ENCODE data around the gene CLTCL1. TPM values are rescaled to one million over a fixed set of nuclear protein-coding genes. Genes with fewer than 3 reads are reported as not detected.

The CLTCL1 gene
- polyA plus RNA-seq, 1 donor (not counting 4 experiments of a cell fraction or from before 2014, with no cell fraction given), result 12.4 TPM

DNA sequence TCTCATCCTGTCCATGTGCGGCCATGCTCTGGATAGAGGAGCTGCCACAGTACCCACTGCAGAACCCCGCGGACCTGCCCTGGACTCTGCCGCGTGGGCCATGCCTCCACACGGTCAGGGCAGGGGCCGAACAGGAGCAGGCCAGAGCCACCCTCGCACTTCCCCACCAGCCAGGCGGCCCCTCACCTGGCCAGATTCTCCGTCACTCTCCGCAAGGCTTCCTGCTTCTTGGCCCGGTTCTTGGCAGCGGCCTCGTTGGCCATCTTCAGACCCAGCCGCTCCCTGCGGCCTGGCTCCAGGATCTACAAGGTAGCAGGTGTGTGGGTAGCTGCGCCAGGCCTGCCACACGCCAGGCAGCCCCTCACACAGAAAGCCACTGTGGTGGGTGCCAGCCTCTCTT lies 156.6 kb downstream of the CLTCL1 start:
- Histone ChIP-seq H2AFZ (ENCODE audit: control insufficient read depth, low read length) (no peak overlapping the region), H3K4me3 (ENCODE audit: control insufficient read depth in 2 of 3, extremely low read depth in 1 of 3, insufficient read depth in 2 of 3, low read depth in 1 of 3, low read length in 3 of 3) (no peak overlapping the region), H3K4me2 (ENCODE audit: control insufficient read depth, extremely low read depth, insufficient read depth, low read depth, low read length) (no peak overlapping the region), H4K20me1 (ENCODE audit: control insufficient read depth, extremely low read depth, insufficient read depth, low read length) (no peaks in the 10 kb centered on the region), H3K27me3 (ENCODE audit: control insufficient read depth, extremely low read depth, insufficient read depth, low read length) (no peaks in the 10 kb centered on the region), H3K36me3 (ENCODE audit: control insufficient read depth in 2 of 2, extremely low read depth in 1 of 2, insufficient read depth in 2 of 2, low read length in 2 of 2) (peaks cover 25 to 39% of the 10 kb centered on the region in 2 experiments), H3K9me1 (ENCODE audit: control insufficient read depth, extremely low read depth, insufficient read depth, low read length) (no peaks in the 10 kb centered on the region), H3K4me1 (ENCODE audit: control insufficient read depth, extremely low read depth, insufficient read depth, low read length) (peaks cover 7% of the 10 kb centered on the region), H3K9ac (ENCODE audit: control insufficient read depth, extremely low read depth, insufficient read depth, low read length) (no peak overlapping the region), H3K27ac (ENCODE audit: control insufficient read depth, insufficient read depth, low read length) (no peak overlapping the region), H3K79me2 (ENCODE audit: control insufficient read depth, insufficient read depth, low read length) (no peaks in the 10 kb centered on the region), H3K9me3 (ENCODE audit: control insufficient read depth, low read depth, low read length) (no peaks in the 10 kb centered on the region)
- dilution Hi-C loops (cut with MboI; ENCODE audit: extremely low pct_ligation_motif_present, low sequenced_read_pairs), result no loop called here
- no peak for DNase-seq (ENCODE audit: low read depth, low spot score)
- TF ChIP-seq, protein P1, sequence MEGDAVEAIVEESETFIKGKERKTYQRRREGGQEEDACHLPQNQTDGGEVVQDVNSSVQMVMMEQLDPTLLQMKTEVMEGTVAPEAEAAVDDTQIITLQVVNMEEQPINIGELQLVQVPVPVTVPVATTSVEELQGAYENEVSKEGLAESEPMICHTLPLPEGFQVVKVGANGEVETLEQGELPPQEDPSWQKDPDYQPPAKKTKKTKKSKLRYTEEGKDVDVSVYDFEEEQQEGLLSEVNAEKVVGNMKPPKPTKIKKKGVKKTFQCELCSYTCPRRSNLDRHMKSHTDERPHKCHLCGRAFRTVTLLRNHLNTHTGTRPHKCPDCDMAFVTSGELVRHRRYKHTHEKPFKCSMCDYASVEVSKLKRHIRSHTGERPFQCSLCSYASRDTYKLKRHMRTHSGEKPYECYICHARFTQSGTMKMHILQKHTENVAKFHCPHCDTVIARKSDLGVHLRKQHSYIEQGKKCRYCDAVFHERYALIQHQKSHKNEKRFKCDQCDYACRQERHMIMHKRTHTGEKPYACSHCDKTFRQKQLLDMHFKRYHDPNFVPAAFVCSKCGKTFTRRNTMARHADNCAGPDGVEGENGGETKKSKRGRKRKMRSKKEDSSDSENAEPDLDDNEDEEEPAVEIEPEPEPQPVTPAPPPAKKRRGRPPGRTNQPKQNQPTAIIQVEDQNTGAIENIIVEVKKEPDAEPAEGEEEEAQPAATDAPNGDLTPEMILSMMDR (optimal IDR thresholded peaks at IDR 0.05 in 1 of 3, IDR thresholded peaks at IDR 0.05 in 1 of 3, conservative IDR thresholded peaks at IDR 0.05 in 1 of 3; ENCODE audit: extremely low read depth in 1 of 3, insufficient read depth in 2 of 3, low read length in 3 of 3), result no peak
- no peak for TF ChIP-seq EZH2 (IDR thresholded peaks at IDR 0.05; ENCODE audit: low read length)
- no peak for FAIRE-seq

DNA sequence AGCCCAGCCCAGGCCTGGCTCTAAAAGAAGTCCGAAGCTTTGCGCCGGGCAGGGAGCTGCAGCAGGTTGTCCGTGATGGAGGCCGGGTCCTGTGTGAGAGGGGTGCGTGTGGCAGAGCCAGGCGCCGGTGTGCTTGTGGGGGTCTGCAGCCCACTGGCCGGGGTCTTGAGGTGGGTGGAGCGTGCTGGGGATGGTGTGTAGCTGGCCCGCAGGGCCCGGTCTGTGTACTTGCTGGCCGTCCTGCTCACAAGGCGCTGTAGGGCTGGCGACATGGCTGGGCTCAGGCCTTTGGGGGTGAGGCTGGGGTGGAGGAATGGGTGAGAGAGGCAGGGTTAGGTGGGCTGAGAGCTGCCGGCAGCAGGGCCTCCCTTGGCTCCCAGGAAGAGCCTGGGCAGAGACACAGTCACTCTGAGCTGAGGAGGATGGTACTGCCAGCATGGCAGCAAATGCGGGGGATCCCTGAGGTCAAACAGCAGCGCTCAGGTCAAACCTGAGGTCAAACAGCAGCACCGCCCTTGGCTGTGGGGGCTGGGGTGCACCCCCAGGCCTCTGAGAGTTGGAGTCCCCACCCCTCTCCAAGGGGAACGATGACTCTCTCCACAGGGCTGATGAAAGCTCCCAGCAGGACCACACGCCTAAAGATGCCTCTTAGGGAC lies 157.2 kb downstream of the CLTCL1 start:
- Histone ChIP-seq H3K9me1 (ENCODE audit: control insufficient read depth, extremely low read depth, insufficient read depth, low read length) (peaks cover under 1% of the 10 kb centered on the region), H4K20me1 (ENCODE audit: control insufficient read depth, extremely low read depth, insufficient read depth, low read length) (no peaks in the 10 kb centered on the region), H3K4me2 (ENCODE audit: control insufficient read depth, extremely low read depth, insufficient read depth, low read depth, low read length) (no peak overlapping the region), H3K79me2 (ENCODE audit: control insufficient read depth, insufficient read depth, low read length) (no peaks in the 10 kb centered on the region), H3K36me3 (ENCODE audit: control insufficient read depth in 2 of 2, extremely low read depth in 1 of 2, insufficient read depth in 2 of 2, low read length in 2 of 2) (peaks cover 20 to 38% of the 10 kb centered on the region in 2 experiments), H3K4me3 (ENCODE audit: control insufficient read depth in 2 of 3, extremely low read depth in 1 of 3, insufficient read depth in 2 of 3, low read depth in 1 of 3, low read length in 3 of 3) (no peak overlapping the region), H3K4me1 (ENCODE audit: control insufficient read depth, extremely low read depth, insufficient read depth, low read length) (peaks cover 12% of the 10 kb centered on the region), H3K9me3 (ENCODE audit: control insufficient read depth, low read depth, low read length) (no peaks in the 10 kb centered on the region), H2AFZ (ENCODE audit: control insufficient read depth, low read length) (no peak overlapping the region), H3K27ac (ENCODE audit: control insufficient read depth, insufficient read depth, low read length) (no peak overlapping the region), H3K9ac (ENCODE audit: control insufficient read depth, extremely low read depth, insufficient read depth, low read length) (no peak overlapping the region), H3K27me3 (ENCODE audit: control insufficient read depth, extremely low read depth, insufficient read depth, low read length) (no peaks in the 10 kb centered on the region)
- no peak for DNase-seq (ENCODE audit: low read depth, low spot score)
- FAIRE-seq, result no peak
- TF ChIP-seq, protein P1 (optimal IDR thresholded peaks at IDR 0.05 in 1 of 3, IDR thresholded peaks at IDR 0.05 in 1 of 3, conservative IDR thresholded peaks at IDR 0.05 in 1 of 3; ENCODE audit: extremely low read depth in 1 of 3, insufficient read depth in 2 of 3, low read length in 3 of 3), result no peak
- no peak for TF ChIP-seq EZH2 (IDR thresholded peaks at IDR 0.05; ENCODE audit: low read length)
- dilution Hi-C loops (cut with MboI; ENCODE audit: extremely low pct_ligation_motif_present, low sequenced_read_pairs), result no loop called here
